Sigmoid colon (tissue), 7 donors: ENCODE results near the gene KCNJ14. TPM values are rescaled to one million over a fixed set of nuclear protein-coding genes. Genes with fewer than 3 reads are reported as not detected.

Experiments used
- DNase-seq: peaks from one replicate; pipeline ENCODE4 v3.0.0-alpha.2; 2019
- H3K27ac ChIP-seq, 4 donors: fragments of 200-600 bp; sonication (generic); one replicate each; pipeline ENCODE4 v1.5.1; 2016 to 2019; ENCODE audit warnings: mild to moderate bottlenecking in 1 of 4
- H3K27me3 ChIP-seq, 3 donors: fragments of 200-600 bp; sonication (generic); one replicate each; pipeline ENCODE4 v1.5.1; 2019; ENCODE audit warnings: mild to moderate bottlenecking in 1 of 3
- H3K36me3 ChIP-seq, 4 donors: fragments of 200-600 bp; sonication (generic); one replicate each; pipeline ENCODE4 v1.5.1; 2016 to 2019
- H3K4me1 ChIP-seq, 4 donors: fragments of 200-600 bp; sonication (generic); one replicate each; pipeline ENCODE4 v1.5.1; 2017 to 2019
- H3K4me3 ChIP-seq, 4 donors: fragments of 200-600 bp; sonication (generic); one replicate each; pipeline ENCODE4 v1.5.1; 2017 to 2019; ENCODE audit warnings: mild to moderate bottlenecking in 2 of 4, moderate library complexity in 1 of 4
- H3K9me3 ChIP-seq, 4 donors: fragments of 200-600 bp in 3 of 4; sonication (generic) in 3 of 4; one replicate each; pipeline versions ENCODE4 v1.5.1 to v1.6.1; 2013 to 2019
- EP300 ChIP-seq, 4 donors: sonication (generic); formaldehyde crosslinking; IDR thresholded peaks; one replicate each; pipeline ENCODE4 v1.6.1; 2017; ENCODE audit warnings: antibody characterized with exemption in 4 of 4
- POLR2A ChIP-seq, 2 donors: fragments of 450-650 bp; IDR thresholded peaks; one replicate each; pipeline ENCODE4 v1.6.1; 2016; ENCODE audit warnings: antibody characterized with exemption in 2 of 2, mild to moderate bottlenecking in 2 of 2, moderate library complexity in 2 of 2
- POLR2AphosphoS5 ChIP-seq, 4 donors: sonication (generic); formaldehyde crosslinking; IDR thresholded peaks; one replicate each; pipeline ENCODE4 v1.6.1; 2017; ENCODE audit warnings: antibody characterized with exemption in 4 of 4
- WGBS, 2 donors: extraction: QIAGEN DNeasy Blood & Tissue Kit; methylation state at CpG; one replicate each; pipeline ENCODE4 v1.1.7; 2013; 5-methylcytosine and 5-hydroxymethylcytosine counted together
- intact Hi-C: fragments of 100-400 bp; cut with DNase I; formaldehyde crosslinking; loops from one replicate; pipeline ENCODE4 v1.15.1; 2023
- polyA plus RNA-seq, 3 donors: library from polyadenylated mRNA; stranded (reverse); fragments of 200-250 nt; gene quantifications; one replicate each; pipeline ENCODE4 v1.2.3, GENCODE V29; 2013
- total RNA-seq, 4 donors: library from RNA; depleted of rRNA; stranded (reverse); fragments of >200 nt; gene quantifications; one replicate each; pipeline ENCODE4 v1.1.0, GENCODE V29; 2016
- TF ChIP-seq, protein P1 (sequence below), 4 experiments: fragments of 450-650 bp in 3 of 4; fragments of 200-600 bp in 1 of 4; IDR thresholded peaks; one replicate each; pipeline ENCODE4 v1.5.1; 2016 to 2019; ENCODE audit warnings: antibody characterized with exemption in 4 of 4, mild to moderate bottlenecking in 3 of 4, moderate library complexity in 2 of 4
- donor health status: healthy with polysubstance abuse.
- donor health status: Bipolar disorder and iron deficiency.
- donor health status: healthy.

The KCNJ14 gene
- total and polyA plus RNA-seq, 7 donors = under 0.01 to 1.4 (median 0.44) TPM; not detected in 1

DNA sequence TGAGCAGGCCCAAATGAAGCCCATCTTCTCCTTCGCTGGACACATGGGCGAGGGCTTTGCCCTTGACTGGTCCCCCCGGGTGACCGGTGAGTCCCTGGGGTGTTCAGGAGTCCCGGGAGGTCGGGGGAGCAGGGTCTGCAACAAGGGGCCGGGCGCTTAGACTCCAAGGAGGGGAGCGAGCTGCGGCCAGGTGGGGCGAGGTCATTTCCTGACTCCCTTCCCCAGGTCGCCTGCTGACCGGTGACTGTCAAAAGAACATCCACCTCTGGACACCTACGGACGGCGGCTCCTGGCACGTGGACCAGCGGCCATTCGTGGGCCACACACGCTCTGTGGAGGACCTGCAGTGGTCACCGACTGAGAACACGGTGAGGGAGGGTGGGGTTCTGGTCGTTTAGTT is 4.9 kb upstream of the KCNJ14 start:
- Histone ChIP-seq H3K27me3 (no peaks in the 10 kb centered on the region), H3K4me3 (no peak overlapping the region), H3K27ac (no peak overlapping the region), H3K9me3 (no peaks in the 10 kb centered on the region), H3K36me3 (peaks cover 37 to 80% (median 41%) of the 10 kb centered on the region in 4 donors), H3K4me1 (peaks cover 0 to 16% (median 9%) of the 10 kb centered on the region in 4 donors)
- no peak for TF ChIP-seq POLR2A (IDR thresholded peaks at IDR 0.05)
- no peak for TF ChIP-seq EP300 (IDR thresholded peaks at IDR 0.05)
- TF ChIP-seq, protein P1, sequence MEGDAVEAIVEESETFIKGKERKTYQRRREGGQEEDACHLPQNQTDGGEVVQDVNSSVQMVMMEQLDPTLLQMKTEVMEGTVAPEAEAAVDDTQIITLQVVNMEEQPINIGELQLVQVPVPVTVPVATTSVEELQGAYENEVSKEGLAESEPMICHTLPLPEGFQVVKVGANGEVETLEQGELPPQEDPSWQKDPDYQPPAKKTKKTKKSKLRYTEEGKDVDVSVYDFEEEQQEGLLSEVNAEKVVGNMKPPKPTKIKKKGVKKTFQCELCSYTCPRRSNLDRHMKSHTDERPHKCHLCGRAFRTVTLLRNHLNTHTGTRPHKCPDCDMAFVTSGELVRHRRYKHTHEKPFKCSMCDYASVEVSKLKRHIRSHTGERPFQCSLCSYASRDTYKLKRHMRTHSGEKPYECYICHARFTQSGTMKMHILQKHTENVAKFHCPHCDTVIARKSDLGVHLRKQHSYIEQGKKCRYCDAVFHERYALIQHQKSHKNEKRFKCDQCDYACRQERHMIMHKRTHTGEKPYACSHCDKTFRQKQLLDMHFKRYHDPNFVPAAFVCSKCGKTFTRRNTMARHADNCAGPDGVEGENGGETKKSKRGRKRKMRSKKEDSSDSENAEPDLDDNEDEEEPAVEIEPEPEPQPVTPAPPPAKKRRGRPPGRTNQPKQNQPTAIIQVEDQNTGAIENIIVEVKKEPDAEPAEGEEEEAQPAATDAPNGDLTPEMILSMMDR (IDR thresholded peaks at IDR 0.05) = no peak
- no peak for TF ChIP-seq POLR2AphosphoS5 (IDR thresholded peaks at IDR 0.05)
- intact Hi-C loops = no loop called here
- 94 to 95% methylated on average over 23 of the region's 23 CpGs for WGBS, 2 donors
- no peak for DNase-seq

DNA sequence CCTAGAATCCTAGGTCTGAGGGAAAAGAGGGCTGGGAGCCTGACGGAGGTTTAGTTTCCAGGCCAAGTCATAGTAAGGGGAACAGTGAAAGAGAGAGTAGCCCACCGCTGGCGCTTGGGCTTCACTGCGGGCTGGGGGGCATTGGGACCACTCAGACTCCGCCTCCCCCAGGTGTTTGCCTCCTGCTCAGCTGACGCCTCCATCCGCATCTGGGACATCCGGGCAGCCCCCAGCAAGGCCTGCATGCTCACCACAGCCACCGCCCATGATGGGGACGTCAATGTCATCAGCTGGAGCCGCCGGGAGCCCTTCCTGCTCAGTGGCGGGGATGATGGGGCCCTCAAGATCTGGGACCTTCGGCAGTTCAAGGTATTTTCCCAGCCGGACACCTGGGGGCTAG is 4.5 kb upstream of the KCNJ14 start:
- peaks cover 0 to 16% (median 9%) of the 10 kb centered on the region in 4 donors for H3K4me1 ChIP-seq
- no peak overlapping the region for H3K4me3 ChIP-seq
- no peak for DNase-seq
- 95 to 97% methylated on average over 15 of the region's 15 CpGs for WGBS, 2 donors
- no peaks in the 10 kb centered on the region for H3K9me3 ChIP-seq
- H3K27ac ChIP-seq = no peak overlapping the region
- intact Hi-C loops = no loop called here
- TF ChIP-seq POLR2AphosphoS5 (IDR thresholded peaks at IDR 0.05) = no peak
- TF ChIP-seq EP300 (IDR thresholded peaks at IDR 0.05) = no peak
- no peaks in the 10 kb centered on the region for H3K27me3 ChIP-seq
- peaks cover 37 to 84% (median 41%) of the 10 kb centered on the region in 4 donors for H3K36me3 ChIP-seq

DNA sequence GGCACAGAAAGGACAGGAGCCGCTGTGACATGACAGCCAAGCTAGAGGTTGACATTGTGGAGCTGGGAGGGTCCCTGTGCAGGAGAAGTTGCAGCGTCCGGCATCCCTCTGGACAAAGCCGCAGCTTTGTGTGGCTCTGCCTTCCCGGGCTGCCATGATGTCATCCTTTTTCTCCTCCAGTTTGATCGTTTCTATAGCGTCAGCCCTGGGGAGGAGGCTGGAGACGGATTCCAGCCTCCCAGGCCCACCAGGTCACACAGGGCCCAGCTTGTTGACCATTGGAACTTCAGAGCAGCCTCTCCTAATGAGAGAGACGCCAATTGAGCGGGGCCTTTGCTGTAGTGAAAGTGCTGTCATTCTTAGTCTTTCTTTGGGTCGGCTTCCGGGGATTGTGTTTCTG is 3.8 kb upstream of the KCNJ14 start:
- DNase-seq = no peak
- no peaks in the 10 kb centered on the region for H3K9me3 ChIP-seq
- 91 to 92% methylated on average over 12 of the region's 12 CpGs for WGBS, 2 donors
- intact Hi-C loops = no loop called here
- H3K36me3 ChIP-seq = peaks cover 37 to 92% (median 41%) of the 10 kb centered on the region in 4 donors
- H3K4me3 ChIP-seq = no peak overlapping the region
- peaks cover 0 to 11% (median 3%) of the 10 kb centered on the region in 4 donors for H3K4me1 ChIP-seq
- no peak overlapping the region for H3K27ac ChIP-seq
- no peaks in the 10 kb centered on the region for H3K27me3 ChIP-seq
- TF ChIP-seq, protein P1 (IDR thresholded peaks at IDR 0.05) = no peak
- TF ChIP-seq POLR2A (IDR thresholded peaks at IDR 0.05) (no peak), EP300 (IDR thresholded peaks at IDR 0.05) (no peak), POLR2AphosphoS5 (IDR thresholded peaks at IDR 0.05) (no peak)

DNA sequence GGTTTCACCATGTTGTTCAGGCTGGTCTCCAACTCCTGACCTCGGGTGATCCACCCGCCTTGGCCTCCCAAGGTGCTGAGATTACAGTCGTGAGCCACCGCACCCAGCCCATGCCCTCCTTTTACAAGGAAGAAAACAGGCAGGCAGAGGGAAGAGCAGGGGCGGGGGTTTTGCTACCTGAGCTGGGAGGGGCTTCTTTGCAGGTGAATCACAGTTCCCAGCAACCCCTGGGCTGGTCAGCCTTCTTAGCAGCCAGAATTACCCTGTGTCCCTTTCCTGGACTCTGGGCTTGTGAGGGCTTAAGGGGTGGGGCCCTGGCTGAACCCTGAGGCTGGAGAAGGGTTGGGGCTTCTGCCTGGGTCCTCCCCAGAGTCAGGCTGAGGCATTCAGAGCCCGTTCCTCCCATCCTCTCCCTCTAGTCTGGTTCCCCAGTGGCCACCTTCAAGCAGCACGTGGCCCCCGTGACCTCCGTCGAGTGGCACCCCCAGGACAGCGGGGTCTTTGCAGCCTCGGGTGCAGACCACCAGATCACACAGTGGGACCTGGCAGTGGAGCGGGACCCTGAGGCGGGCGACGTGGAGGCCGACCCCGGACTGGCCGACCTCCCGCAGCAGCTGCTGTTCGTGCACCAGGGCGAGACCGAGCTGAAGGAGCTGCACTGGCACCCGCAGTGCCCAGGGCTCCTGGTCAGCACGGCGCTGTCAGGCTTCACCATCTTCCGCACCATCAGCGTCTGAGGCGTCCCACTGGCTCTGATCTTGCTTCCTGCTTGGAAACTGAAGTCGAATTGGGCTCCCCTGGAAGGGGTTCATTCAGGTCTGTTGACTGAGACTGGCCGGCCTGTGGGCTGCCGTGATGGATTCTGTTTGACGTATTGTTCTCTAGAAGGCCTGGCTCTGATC is 2.8 kb upstream of the KCNJ14 start:
- H3K27ac ChIP-seq = no peak overlapping the region
- no peak for DNase-seq
- no peak overlapping the region for H3K4me3 ChIP-seq
- H3K36me3 ChIP-seq = peaks cover 37 to 95% (median 39%) of the 10 kb centered on the region in 4 donors
- WGBS, 2 donors = 84 to 92% methylated on average over 33 of the region's 33 CpGs
- intact Hi-C loops = no loop called here
- H3K9me3 ChIP-seq = no peaks in the 10 kb centered on the region
- H3K27me3 ChIP-seq = no peaks in the 10 kb centered on the region
- H3K4me1 ChIP-seq = peaks cover 0 to 2% (median 0%) of the 10 kb centered on the region in 4 donors
- TF ChIP-seq EP300 (IDR thresholded peaks at IDR 0.05) (no peak), POLR2AphosphoS5 (IDR thresholded peaks at IDR 0.05) (no peak), POLR2A (IDR thresholded peaks at IDR 0.05) (no peak)
- TF ChIP-seq, protein P1 (IDR thresholded peaks at IDR 0.05) = no peak

DNA sequence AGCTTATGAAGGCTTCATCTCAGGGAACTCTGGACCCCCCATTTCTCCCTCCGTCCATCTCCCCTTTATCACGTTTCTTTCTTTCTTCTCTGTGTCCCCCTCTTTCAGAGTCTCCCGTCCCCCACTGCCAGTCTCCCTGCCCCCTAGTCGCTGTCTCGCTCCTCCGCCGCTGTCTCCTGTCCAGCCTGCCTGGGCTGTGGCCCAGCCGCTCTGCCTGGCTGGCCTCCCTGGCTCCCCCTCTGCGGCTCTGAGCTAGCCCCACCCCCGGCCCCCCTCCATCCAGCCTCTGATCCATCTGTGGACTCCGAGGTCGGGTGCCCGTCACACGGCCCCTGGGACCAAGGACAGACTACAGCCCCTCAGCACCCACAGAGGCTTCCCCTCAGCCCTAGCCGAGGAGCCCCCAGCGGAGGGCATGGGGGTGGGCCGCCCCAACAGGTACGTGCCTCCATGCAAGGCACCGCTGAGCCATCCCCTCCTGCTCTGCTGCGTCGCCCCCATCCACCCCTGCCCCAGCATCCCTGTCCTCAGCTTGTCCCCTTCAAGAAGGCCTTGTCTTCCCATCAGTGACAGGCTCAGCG is 1.1 kb upstream of the KCNJ14 start:
- Histone ChIP-seq H3K4me3 (no peak overlapping the region), H3K36me3 (peaks cover 37 to 78% (median 38%) of the 10 kb centered on the region in 4 donors)
- WGBS, 2 donors = 93 to 94% methylated on average over 22 of the region's 22 CpGs

More for the DNA sequence above, 1.1 kb upstream of the KCNJ14 start:
- DNase-seq = no peak
- no peaks in the 10 kb centered on the region for H3K9me3 ChIP-seq
- intact Hi-C loops = no loop called here
- H3K27ac ChIP-seq = no peak overlapping the region
- TF ChIP-seq, protein P1 (IDR thresholded peaks at IDR 0.05) = no peak
- TF ChIP-seq EP300 (IDR thresholded peaks at IDR 0.05) (no peak), POLR2A (IDR thresholded peaks at IDR 0.05) (no peak), POLR2AphosphoS5 (IDR thresholded peaks at IDR 0.05) (no peak)
- H3K27me3 ChIP-seq = no peaks in the 10 kb centered on the region
- H3K4me1 ChIP-seq = no peaks in the 10 kb centered on the region
